Effector CD8-positive, alpha-beta T cell (primary cell): ENCODE results near the gene GRIPAP1.
"Not testable (repeated sequence)": the region's sequence is repeated elsewhere in the genome, so short reads cannot be mapped to it uniquely, and the experiment has no call there.

Experiments
- DNase-seq: peaks from one replicate; lab custom pipeline; 2025; lab: John Stamatoyannopoulos, UW

Gene GRIPAP1

GRCh38 chrX:48997865-48998264 lies 4.2 kb downstream of the GRIPAP1 start:
- no peak for DNase-seq

GRCh38 chrX:48997455-48997854 lies 4.6 kb downstream of the GRIPAP1 start:
- no peak for DNase-seq

- no peak for DNase-seq
Measured at GRCh38 chrX:48996969-48997368, 5.1 kb downstream of the GRIPAP1 start.

- no peak for DNase-seq
Measured at GRCh38 chrX:48992341-48992740, 9.7 kb downstream of the GRIPAP1 start.

- no peak for DNase-seq
Measured at GRCh38 chrX:48989483-48989882, 12.6 kb downstream of the GRIPAP1 start.

GRCh38 chrX:48983896-48984295 lies 18.2 kb downstream of the GRIPAP1 start:
- no peak for DNase-seq

GRCh38 chrX:48983081-48983480 lies 19.0 kb downstream of the GRIPAP1 start:
- no peak for DNase-seq

- DNase-seq = no peak
Measured at GRCh38 chrX:48981178-48981577, 20.9 kb downstream of the GRIPAP1 start.

GRCh38 chrX:48980341-48980740 lies 21.7 kb downstream of the GRIPAP1 start:
- not testable (repeated sequence) for DNase-seq

- DNase-seq = no peak
Measured at GRCh38 chrX:48978226-48978625, 23.8 kb downstream of the GRIPAP1 start.

GRCh38 chrX:48976086-48976485 lies 26.0 kb downstream of the GRIPAP1 start:
- DNase-seq = no peak

GRCh38 chrX:48975541-48975940 lies 26.5 kb downstream of the GRIPAP1 start:
- no peak for DNase-seq

GRCh38 chrX:48975041-48975440 lies 27.0 kb downstream of the GRIPAP1 start:
- DNase-seq = no peak

GRCh38 chrX:48974574-48974973 lies 27.5 kb downstream of the GRIPAP1 start:
- DNase-seq = no peak

GRCh38 chrX:48974033-48974432 lies 28.0 kb downstream of the GRIPAP1 start:
- no peak for DNase-seq

- DNase-seq = peak; percentile 2
Measured at GRCh38 chrX:48972220-48973164, 29.6 kb downstream of the GRIPAP1 start.

- no peak for DNase-seq
Measured at GRCh38 chrX:48971249-48972219, 30.5 kb downstream of the GRIPAP1 start, which contains the start of gene KCND1. TSS of gene KCND1 (minus strand) at chrX:48971844. CDS start at chrX:48970271, 1,573 bp downstream.

GRCh38 chrX:48969471-48969870 lies 32.6 kb downstream of the GRIPAP1 start:
- DNase-seq = no peak

GRCh38 chrX:48968377-48968776 lies 33.7 kb downstream of the GRIPAP1 start:
- DNase-seq = no peak

- DNase-seq = no peak
Measured at GRCh38 chrX:48966796-48967579, 35.1 kb downstream of the GRIPAP1 start.

- no peak for DNase-seq
Measured at GRCh38 chrX:48965959-48966358, 36.1 kb downstream of the GRIPAP1 start.
